ENCODE measurements around the gene RAB1B.
"Not testable (repeated sequence)": the region's sequence is repeated elsewhere in the genome, so short reads cannot be mapped to it uniquely, and the experiment has no call there.

RAB1B gene

GRCh38 chr11:66239998-66240780 is 28.2 kb upstream of the RAB1B start:
- DNase-seq (ENCODE audit: low read depth in 2 of 2): no peak

- DNase-seq (ENCODE audit: low read depth in 2 of 2): no peak
These were observed 27.7 kb upstream of the RAB1B start for GRCh38 chr11:66240781-66241136.

GRCh38 chr11:66242095-66242765 is 26.2 kb upstream of the RAB1B start:
- DNase-seq (ENCODE audit: low read depth in 2 of 2): no peak

- DNase-seq (ENCODE audit: low read depth in 2 of 2): no peak
These were observed 24.5 kb upstream of the RAB1B start for GRCh38 chr11:66243782-66244535.

- DNase-seq (ENCODE audit: low read depth in 2 of 2): no peak
These were observed 21.1 kb upstream of the RAB1B start for GRCh38 chr11:66247295-66247694.

- no peak for DNase-seq (ENCODE audit: low read depth in 2 of 2)
These were observed 20.6 kb upstream of the RAB1B start for GRCh38 chr11:66247801-66248200.

- DNase-seq (ENCODE audit: low read depth in 2 of 2): no peak
These were observed 19.5 kb upstream of the RAB1B start for GRCh38 chr11:66248903-66249302.

- no peak for DNase-seq (ENCODE audit: low read depth in 2 of 2)
These were observed 16.6 kb upstream of the RAB1B start for GRCh38 chr11:66251809-66252208.

- not testable (repeated sequence) for DNase-seq (ENCODE audit: low read depth in 2 of 2)
These were observed 15.4 kb upstream of the RAB1B start for GRCh38 chr11:66253081-66253480.

- DNase-seq (ENCODE audit: low read depth in 2 of 2): no peak
These were observed 10.0 kb upstream of the RAB1B start for GRCh38 chr11:66258473-66258893.

GRCh38 chr11:66259225-66259624 is 9.2 kb upstream of the RAB1B start:
- no peak for DNase-seq (ENCODE audit: low read depth in 2 of 2)

- DNase-seq (ENCODE audit: low read depth in 2 of 2): no peak
These were observed 8.5 kb upstream of the RAB1B start for GRCh38 chr11:66259956-66260355.

GRCh38 chr11:66261578-66261977 is 6.9 kb upstream of the RAB1B start:
- no peak for DNase-seq (ENCODE audit: low read depth in 2 of 2)

- no peak for DNase-seq (ENCODE audit: low read depth in 2 of 2)
These were observed 6.2 kb upstream of the RAB1B start for GRCh38 chr11:66262191-66262590.

GRCh38 chr11:66262696-66263095 is 5.7 kb upstream of the RAB1B start:
- DNase-seq (ENCODE audit: low read depth in 2 of 2): no peak

- DNase-seq (ENCODE audit: low read depth in 2 of 2): no peak
These were observed 5.2 kb upstream of the RAB1B start for GRCh38 chr11:66263231-66263630.

- no peak for DNase-seq (ENCODE audit: low read depth in 2 of 2)
These were observed 4.7 kb upstream of the RAB1B start for GRCh38 chr11:66263785-66264184.

GRCh38 chr11:66264383-66264782 is 4.1 kb upstream of the RAB1B start:
- no peak for DNase-seq (ENCODE audit: low read depth in 2 of 2)

GRCh38 chr11:66264914-66265313 is 3.5 kb upstream of the RAB1B start:
- DNase-seq (ENCODE audit: low read depth in 2 of 2): no peak

- DNase-seq (ENCODE audit: low read depth in 2 of 2): no peak
These were observed 2.7 kb upstream of the RAB1B start for GRCh38 chr11:66265531-66266377.

- DNase-seq (ENCODE audit: low read depth in 2 of 2): no peak
These were observed 1.9 kb upstream of the RAB1B start for GRCh38 chr11:66266378-66267038.
